GM19351 (cell line): ENCODE data around the gene DNASE1L1.

Experiments used
- ATAC-seq: cut with Tn5 transposase; IDR thresholded peaks from one replicate; pipeline ENCODE4 v1.9.1; 2021; ENCODE audit warnings: mild to moderate bottlenecking, moderate library complexity; ENCODE audit not compliant: unreplicated experiment

The DNASE1L1 gene, protein sequence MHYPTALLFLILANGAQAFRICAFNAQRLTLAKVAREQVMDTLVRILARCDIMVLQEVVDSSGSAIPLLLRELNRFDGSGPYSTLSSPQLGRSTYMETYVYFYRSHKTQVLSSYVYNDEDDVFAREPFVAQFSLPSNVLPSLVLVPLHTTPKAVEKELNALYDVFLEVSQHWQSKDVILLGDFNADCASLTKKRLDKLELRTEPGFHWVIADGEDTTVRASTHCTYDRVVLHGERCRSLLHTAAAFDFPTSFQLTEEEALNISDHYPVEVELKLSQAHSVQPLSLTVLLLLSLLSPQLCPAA

DNA sequence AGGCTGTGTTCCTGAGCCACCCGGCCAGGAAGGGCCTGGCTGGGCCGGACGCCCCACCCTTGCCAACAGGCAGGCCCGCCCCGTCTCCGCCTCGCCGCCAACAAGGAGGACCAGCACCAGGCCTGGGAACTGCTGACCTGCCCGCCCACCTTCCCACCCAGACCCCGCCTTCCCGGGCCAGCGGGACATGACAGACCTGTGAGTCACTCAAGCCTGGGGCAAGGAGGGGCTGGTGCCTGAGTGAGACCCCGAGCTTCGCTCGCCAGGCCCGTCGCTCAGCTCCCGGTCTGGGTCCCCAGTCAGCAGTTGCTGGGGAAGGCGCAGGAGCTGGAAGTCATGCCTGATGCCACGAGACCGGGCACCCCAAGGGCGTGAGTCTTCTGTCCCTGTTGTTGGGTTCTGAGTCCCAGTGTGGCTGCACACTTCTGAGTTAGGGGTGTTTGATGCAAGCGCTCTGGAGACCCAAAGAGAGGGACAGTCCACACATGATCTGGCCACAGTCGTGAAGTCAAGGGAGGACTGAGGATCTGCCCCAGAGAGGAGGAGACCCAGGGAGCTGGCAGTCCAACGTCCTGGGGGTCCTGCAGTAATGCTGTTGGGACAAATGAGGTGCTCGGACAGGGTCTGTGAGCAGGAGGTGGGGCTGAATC is at the start of gene DNASE1L1:
DNASE1L1 (minus strand) TSS at position 33 of the 650 bp plus-strand sequence. CDS start 3,686 bp downstream, outside the sequence.
- peak; percentile 48 for ATAC-seq

DNA sequence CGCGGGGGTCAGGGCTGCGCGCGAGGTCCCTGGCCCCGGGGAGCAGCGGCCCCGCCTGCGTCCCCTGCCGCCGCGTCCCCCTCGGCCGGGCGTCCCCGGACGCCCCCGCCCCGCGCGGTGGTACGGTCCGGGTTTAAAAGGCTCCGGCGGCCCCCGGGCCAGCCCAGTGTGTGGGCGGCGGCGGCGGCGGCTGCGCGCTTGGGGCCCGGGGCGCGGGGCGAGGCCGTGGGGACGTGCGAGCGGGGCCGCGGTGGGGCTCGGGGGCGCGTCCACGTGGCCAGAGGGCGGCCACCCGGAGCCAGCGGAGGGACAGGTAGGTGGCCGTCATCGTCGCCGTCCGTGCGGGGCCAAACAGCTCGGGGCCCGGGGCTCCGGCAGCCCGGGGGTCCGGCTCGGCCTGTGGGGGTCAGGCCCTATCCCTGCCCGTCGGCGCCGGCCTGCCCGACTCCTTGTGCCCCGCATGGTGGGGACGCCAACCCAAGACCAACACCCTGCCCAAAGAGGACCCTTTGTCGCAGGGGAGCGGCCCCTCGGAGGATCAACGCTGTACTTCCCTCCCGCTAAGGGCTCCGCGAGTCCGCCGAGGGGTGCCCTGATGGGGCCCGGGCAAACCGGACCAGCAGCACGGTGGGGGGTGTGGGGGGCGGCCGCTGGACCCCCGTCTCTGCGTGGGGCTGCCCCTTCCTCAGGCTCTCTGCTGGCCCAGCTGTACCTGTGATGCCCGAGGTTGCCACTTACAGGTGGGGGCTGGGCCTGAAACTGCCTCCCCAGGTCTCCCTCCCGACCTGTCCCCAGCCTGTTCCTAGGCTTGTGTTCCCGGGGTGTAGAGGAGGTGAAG is 49.3 kb upstream of the DNASE1L1 start, which contains the start of gene PLXNA3:
PLXNA3 (plus strand) TSS at position 166 of the 838 bp plus-strand sequence. CDS start 1,903 bp downstream, outside the sequence.
- ATAC-seq, result peak; percentile 66

DNA sequence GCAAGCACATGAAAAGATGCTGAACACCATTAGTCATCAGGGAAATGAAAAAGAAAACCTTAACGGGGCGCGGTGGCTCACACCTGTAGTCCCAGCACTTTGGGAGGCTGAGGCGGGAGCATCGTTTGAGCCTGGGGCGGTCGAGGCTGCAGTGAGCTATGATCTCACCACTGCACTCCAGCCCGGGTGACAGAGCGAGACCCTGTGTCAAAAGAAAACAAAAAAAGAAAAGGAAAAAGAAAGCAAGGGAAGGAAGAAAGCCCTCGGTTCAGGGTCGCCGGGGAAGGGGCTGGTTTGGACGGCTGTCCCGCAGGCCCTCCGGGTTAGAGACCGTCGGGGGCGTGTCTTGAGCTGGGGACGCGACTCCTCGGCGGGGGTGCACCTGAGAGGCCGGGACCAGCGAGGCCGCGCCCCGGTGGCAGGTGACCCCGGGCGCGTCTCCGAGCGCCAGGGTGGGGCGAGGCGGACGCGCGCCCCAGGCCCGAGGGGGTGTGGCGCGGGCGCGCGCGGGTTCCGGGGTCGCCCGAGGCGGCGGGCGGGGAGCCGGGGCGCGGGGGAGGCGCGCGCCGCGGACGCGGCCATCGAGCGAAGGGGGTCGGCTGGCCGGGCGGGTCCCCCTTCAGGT is 48.5 kb upstream of the DNASE1L1 start:
- ATAC-seq, result peak; percentile 62

DNA sequence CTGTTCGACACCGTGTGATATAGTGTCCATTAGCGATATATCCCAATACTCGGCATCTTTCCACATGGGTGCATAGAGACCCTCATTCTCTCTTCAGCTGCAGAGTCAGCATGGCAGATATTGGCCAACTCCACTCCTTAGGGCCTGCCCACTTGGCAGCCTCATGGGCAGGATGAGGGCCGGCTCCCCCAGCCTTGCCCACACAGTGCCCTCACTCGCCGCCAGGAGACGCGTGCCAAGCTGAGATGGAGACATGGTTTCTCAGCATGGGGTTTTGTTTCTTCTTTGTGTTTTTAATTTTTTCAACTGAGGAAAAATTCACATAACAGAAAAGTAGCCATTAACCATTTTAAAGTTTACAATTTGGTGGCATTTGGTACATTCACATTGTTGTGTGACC is 43.8 kb upstream of the DNASE1L1 start:
- ATAC-seq, result no peak

DNA sequence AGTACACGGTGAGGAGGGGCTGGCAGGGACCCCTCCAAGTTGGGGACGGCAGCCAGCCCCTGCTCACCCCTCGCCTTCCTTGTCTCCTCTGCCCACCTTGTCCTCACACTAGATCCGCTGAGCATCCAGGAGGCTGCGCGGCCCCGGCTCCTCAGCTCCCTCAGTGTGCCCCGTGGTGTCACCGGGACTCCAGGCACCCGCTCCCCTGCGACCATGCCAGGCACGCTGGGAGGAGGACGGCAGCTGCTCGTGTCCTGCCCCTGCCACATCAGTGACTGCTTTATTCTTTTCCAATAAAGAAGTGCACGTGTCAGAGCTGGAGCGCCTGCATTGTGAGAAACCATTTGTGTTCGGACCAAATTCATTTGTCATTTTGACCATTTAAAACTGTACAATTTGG is 41.3 kb upstream of the DNASE1L1 start:
- ATAC-seq, result no peak

DNA sequence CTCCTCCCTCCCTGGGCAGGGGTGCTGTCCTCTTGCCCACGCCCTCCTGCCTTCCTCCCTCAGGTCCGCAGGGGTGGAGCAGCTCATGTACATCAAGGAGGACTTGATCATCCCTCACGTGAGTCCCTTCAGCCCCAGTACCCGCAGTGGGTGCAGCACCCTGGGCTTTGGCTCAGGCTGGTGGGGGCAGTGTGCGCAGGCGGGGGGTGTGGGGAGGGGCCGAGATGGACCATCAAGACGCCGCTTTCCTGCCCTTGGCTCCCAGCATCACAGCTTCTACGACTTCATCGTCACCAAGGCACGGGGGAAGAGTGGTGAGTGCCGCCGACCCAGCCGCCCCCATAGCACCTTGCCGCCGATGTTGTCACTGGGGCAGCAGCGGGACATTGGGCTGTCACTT is 40.6 kb upstream of the DNASE1L1 start:
- no peak for ATAC-seq

DNA sequence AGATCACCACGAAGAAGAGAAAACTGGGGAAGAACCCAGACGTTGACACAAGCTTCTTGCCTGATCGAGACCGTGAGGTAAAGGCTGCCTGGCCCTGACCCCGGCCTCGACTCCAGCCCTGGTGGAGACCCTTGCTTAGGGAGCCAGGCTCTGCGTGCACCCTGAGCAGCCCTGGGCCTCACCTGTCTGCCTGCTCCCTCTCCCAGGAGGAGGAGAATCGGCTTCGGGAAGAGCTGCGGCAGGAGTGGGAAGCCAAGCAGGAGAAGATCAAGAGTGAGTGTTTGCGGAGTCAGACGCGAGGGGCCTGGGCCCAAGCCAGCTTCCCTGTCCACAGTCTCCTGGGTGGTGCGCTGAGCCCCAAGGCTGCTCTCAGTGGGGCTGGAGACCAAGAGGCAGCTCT is 39.4 kb upstream of the DNASE1L1 start:
- no peak for ATAC-seq

DNA sequence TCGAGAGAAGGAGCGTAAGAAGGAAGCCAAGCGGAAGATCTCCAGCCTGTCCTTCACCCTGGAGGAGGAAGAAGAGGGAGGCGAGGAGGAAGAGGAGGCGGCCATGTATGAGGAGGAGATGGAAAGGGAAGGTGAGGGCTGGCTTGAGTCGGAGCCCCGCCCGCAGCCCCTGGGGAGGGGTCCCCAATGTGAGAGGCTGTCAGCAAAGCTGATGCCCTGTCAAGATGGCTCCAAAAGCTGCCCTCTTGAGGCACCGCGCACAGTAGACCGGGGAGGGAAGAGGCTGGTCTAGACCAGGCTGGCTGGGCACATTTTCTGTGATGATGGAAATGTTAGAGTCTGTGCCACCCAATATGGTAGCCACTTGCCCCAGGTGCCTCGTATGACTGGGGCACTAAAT is 37.4 kb upstream of the DNASE1L1 start:
- ATAC-seq, result no peak

DNA sequence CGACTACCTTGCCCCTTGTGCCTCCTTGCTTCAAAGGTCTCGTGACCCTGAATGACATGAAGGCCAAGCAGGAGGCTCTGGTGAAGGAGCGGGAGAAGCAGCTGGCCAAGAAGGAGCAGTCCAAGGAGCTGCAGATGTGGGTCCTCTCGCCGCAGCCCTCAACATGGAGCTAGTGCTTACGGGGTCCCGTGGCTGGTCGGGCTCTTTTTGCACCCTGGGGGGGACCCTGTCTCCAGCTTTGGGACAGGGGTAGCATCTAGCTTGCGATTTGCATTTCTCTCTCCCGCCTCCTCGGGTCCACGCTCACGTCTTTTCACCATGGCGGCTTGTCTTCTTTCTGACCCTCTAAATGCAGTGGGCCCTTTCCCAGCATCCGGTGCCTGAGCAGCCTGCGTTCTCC is 36.7 kb upstream of the DNASE1L1 start:
- ATAC-seq, result no peak

DNA sequence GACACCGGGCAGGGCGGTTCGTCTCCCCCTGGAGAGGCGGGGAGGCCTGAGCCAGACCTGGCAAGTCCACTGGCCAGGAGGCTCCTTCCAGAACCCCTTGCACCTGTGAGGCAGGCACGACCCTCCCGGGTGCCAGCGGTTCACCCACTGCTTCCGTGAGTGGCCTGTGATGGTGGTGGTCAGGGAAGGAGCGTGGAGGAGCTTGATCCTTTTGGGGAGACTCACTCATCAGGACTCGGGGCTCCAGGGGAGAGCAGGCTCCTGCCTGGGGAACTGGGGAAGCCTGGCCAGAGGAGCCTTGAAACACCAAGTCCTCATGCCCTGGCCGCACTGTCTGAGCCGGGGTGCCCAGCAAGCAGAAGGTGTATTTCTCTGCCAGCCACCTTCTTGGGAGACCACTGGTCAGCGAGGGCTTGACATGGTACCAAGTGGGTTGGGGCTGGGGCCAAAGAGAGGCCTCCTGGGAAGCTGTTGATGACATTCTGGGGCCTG is 35.7 kb upstream of the DNASE1L1 start:
- no peak for ATAC-seq

DNA sequence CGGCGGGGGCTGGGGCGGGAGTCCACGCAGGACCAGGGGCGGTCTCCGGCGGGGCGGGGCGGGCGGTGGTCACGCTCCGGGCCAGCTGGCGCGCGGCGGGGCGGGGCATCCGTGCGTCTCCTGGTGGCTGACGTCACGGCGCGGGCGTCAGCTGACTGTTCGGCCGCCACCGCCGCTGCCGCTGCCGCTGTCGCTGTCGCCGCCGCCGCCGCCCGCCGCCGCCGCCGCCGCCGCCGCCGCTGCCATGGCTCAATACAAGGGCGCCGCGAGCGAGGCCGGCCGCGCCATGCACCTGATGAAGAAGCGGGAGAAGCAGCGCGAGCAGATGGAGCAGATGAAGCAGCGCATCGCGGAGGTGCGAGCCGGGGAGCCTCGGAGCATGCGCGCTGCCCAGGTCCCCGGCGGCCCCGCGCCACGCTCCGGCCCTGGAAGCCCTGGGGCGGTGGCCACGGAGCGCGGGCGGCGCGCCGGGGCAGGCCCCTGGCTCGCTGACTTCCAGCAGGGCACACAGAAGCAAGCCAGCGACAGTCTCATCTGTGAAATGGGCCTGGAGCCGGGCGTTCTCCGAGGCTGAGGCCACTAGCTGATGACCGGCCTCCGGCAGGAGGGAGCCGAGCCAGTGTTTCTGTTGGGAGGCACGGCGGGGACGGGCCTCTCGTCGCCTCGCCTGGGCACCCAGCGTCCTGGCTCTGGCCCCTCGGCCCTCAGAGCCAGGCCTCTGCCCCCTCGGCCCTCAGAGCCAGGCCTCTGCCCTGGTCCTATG is 35.1 kb upstream of the DNASE1L1 start, which contains the start of gene FAM50A:
FAM50A (plus strand) TSS at position 150 of the 763 bp plus-strand sequence; CDS start at position 245, 95 bp downstream.
- ATAC-seq, result peak; percentile 82

DNA sequence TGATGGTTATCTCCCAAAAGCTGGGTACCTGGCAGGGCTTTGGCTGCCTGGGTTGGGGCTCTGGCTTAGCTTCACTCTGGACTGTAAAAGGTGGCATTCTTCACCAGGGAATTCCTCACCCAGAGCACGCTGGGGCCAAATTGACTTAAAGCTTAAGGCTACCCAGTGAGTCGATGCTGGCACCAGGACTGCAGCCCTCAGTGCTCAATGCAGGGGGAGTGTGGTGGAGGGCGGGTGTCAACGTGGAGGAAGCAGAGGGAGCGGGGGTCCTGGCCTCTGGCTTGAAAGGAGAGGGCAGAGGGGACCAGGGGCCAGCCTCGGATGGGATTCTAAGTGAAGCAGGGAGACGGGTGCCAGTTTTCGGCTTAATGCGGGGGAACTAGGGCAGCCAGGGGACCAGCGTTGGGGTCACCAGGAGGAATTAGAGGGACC is 34.4 kb upstream of the DNASE1L1 start:
- no peak for ATAC-seq

DNA sequence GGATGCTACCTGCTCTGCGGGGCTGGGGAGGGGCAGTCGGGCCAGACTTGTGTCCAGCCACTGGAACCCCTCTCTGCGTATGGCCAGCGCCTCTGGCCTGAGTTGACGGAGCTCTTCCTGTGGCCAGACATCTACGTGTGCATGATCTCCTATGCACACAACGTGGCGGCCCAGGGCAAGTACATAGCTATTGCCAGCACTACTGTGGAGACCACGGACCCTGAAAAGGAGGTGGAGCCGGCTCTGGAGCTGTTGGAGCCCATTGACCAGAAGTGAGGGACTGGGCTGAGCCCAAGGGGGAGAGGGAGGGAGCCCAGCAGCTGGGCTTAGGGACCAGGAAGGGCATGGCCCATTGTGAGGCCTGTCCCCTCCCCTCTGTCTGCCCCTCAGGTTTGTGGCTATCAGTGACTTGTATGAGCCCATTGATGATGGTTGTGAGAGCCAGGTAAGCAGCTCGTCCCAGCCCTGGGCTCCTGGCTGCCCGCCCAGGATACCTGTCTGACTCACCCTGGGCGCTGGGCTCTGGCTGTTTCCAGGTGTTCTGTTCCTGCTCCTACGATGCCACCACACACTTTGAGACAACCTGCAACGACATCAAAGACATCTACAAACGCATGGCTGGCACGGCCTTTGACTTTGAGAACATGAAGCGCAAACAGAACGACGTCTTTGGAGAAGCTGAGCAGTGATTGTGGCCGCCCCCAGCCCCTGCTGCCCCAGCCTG is 33.1 kb upstream of the DNASE1L1 start:
- ATAC-seq, result no peak

DNA sequence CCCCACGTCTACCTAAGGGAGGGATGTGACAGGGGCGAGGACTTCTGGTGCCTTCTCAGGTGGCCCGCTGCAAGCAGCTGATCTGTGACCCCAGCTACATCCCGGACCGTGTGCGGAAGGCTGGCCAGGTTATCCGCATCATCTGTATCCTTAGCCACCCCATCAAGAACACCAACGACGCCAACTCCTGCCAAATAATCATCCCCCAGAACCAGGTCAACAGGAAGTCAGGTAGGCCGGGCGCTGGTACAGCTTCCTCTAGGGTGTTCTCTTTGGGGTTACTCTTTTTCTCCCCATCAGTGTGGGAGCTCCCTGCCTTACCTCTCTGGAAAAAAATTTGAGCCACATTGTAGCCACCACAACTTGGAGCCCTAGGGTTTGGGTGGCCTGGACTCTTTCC is 32.5 kb upstream of the DNASE1L1 start:
- no peak for ATAC-seq

DNA sequence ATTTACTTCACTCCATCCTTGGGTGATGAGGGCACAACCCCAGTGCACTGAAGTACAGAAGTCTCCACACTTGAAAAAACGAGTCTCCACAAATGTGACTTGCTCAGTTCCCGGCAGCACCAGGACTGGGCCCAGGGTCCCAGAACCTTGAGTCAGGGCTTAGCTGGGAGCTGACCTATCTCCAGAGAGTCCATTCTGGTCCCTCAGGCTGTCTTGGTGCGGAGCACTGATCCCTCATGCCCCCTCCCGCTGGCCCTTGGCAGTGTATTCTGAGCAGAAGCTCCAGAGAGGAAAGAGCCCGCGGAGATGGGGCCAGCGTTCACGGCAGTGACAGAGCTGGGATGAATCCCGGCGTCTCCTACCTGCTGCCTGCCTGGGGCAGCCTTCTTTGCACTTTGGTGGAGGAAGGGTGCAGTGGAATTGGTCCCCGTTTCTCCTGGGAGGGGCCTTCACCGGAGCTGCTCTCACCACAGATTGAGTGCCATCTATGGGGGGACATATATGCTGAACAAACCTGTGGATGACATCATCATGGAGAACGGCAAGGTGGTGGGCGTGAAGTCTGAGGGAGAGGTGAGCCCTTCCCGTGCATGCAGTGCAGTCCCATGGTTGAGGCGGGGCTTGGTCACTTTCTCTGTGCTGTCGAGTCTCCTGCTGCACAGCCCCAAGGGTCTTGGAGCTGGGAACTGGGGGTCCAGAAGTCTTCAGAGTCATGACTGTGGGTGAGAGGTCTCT is 31.7 kb upstream of the DNASE1L1 start:
- ATAC-seq, result no peak

DNA sequence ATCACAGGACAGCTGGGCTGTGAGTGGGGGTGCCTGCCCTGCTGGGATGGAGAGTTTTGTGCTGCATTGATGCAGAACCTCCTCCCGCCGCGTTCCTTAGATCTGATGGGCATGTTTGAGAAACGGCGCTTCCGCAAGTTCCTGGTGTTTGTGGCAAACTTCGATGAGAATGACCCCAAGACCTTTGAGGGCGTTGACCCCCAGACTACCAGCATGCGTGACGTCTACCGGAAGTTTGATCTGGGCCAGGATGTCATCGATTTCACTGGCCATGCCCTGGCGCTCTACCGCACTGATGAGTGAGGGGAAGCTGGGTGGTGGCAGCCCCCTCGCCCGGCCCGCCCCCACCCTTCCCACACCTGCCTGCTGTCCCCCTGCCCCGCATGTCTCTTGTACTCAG is 30.8 kb upstream of the DNASE1L1 start:
- ATAC-seq, result no peak

DNA sequence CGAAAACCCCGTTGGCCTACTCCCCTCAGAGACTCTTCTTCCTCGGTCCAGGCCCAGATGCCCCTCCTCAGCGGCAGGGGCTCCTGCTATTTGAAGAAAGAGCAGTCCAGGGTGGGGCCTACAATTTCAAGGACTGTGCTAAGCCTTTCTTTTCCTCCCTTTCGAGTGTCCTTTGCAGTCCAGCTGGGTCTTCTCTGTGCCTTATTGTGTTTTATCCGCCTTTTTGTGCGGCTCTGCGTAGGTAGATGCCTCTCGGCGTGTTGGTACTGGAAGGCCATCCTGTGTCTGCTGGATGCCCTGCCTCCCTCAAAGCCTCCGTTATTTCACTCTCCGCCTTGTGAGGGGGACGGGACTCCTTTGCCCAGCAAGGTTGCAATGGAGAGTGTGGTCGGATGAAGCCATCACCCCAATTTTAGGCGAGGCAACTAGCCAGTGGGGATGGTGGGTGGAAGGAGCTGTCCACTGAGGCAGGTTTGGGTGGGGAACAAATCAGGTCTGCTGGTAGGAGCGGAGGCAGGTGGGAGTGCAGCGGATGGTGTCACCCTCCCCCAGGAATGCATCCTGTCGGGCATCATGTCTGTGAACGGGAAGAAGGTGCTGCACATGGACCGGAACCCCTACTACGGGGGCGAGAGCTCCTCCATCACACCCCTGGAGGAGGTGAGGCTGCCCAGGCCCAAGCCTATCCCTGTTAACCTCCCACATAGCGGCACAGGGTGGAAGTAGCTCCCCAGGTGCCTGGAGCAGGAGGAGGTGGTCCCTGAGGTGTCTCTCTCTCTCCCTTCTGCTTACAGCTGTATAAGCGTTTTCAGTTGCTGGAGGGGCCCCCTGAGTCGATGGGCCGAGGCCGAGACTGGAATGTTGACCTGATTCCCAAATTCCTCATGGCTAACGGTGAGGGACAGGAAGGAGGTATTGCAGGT is 29.2 kb upstream of the DNASE1L1 start:
- no peak for ATAC-seq
